Stomach (tissue), 4 donors: Measurements from ENCODE around the gene ERBIN.
"Not testable (repeated sequence)": the region's sequence is repeated elsewhere in the genome, so short reads cannot be mapped to it uniquely, and the experiment has no call there.

Experiments used
- CTCF ChIP-seq, 7 experiments: fragments of 450-650 bp in 4 of 7; fragments of 200-600 bp in 3 of 7; sonication (generic) in 3 of 7; IDR thresholded peaks; one replicate each; pipeline ENCODE4 v1.5.1; 2016 to 2019; ENCODE audit warnings: antibody characterized with exemption in 7 of 7, control low read depth in 2 of 7, mild to moderate bottlenecking in 1 of 7
- EP300 ChIP-seq: sonication (generic); formaldehyde crosslinking; IDR thresholded peaks from one replicate; pipeline ENCODE4 v1.6.1; 2017; ENCODE audit warnings: antibody characterized with exemption
- POLR2AphosphoS5 ChIP-seq, 3 donors: sonication (generic); formaldehyde crosslinking; IDR thresholded peaks; one replicate each; pipeline ENCODE4 v1.6.1; 2016; ENCODE audit warnings: antibody characterized with exemption in 3 of 3

- TF ChIP-seq POLR2AphosphoS5 (IDR thresholded peaks at IDR 0.05); CTCF (IDR thresholded peaks at IDR 0.05); EP300: not testable (repeated sequence)
These were observed 10.7 kb upstream of the ERBIN start for GRCh38 chr5:65915661-65916060.
